GM23338 (cell line): ENCODE data around the gene NFX1.

Experiments
- CTCF ChIP-seq, 2 experiments: fragments of 200-600 bp in 1 of 2; sonication (generic) in 1 of 2; conservative IDR thresholded peaks; 2 replicates each; pipeline versions ENCODE4 v1.5.1 to v1.6.1; 2016 to 2017; ENCODE audit warnings: antibody characterized with exemption in 2 of 2, low read depth in 2 of 2, mild to moderate bottlenecking in 2 of 2, moderate library complexity in 1 of 2
- EZH2phosphoT487 ChIP-seq: fragments of 200-600 bp; sonication (generic); IDR thresholded peaks from one replicate; pipeline ENCODE4 v1.8.1; 2018; ENCODE audit warnings: antibody characterized with exemption; ENCODE audit not compliant: unreplicated experiment

GRCh38 chr9:33414268-33414667, 124.0 kb downstream of the NFX1 start:
- TF ChIP-seq CTCF (conservative IDR thresholded peaks at IDR 0.05; ENCODE audit: low read depth in 2 of 2) (no peak), EZH2phosphoT487 (no peak)
